HAP-1 (cell line): ENCODE results near the gene TSC22D1.
A peak's percentile ranks its signal among the peaks of the same experiment; 100 is the strongest.

Experiments used
- DNase-seq, 2 experiments: peaks; one replicate each; pipeline ENCODE4 v3.0.0-alpha.2; 2016 to 2020; ENCODE audit warnings: low spot score in 2 of 2
- H3K27me3 ChIP-seq: fragments of 250-450 bp; sonication (Bioruptor Pico); 2 replicates; pipeline ENCODE4 v1.5.1; 2020; ENCODE audit warnings: low read depth, mild to moderate bottlenecking, moderate library complexity
- H3K36me3 ChIP-seq: fragments of 250-450 bp; sonication (Bioruptor Pico); replicated peaks from 2 replicates; pipeline ENCODE4 v1.5.1; 2020; ENCODE audit warnings: mild to moderate bottlenecking
- H3K4me1 ChIP-seq: fragments of 250-450 bp; sonication (Bioruptor Pico); 2 replicates; pipeline ENCODE4 v1.5.1; 2020; ENCODE audit warnings: mild to moderate bottlenecking
- H3K4me3 ChIP-seq: fragments of 250-450 bp; sonication (Bioruptor Pico); 2 replicates; pipeline ENCODE4 v1.5.1; 2020; ENCODE audit warnings: mild to moderate bottlenecking, moderate library complexity
- H3K9me3 ChIP-seq: fragments of 250-450 bp; sonication (Bioruptor Pico); 2 replicates; pipeline ENCODE4 v1.5.1; 2020; ENCODE audit warnings: mild to moderate bottlenecking, moderate library complexity
- in situ Hi-C: fragments of 300-500 bp; cut with MboI; formaldehyde crosslinking; loops from 3 replicates; pipeline ENCODE4 v1.14.3; 2020; ENCODE audit warnings: low sequenced_read_pairs, inconsistent platforms, mixed read lengths

TSC22D1 gene

GRCh38 chr13:44449999-44450821 is 125.9 kb downstream of the TSC22D1 start:
- no peak for DNase-seq
- in situ Hi-C loops, result loop anchor here (25.0 kb wide), 1 partner anchor 388 kb away; no protein-coding TSS in a partner anchor
- H3K36me3 ChIP-seq, result no peaks in the 10 kb centered on the region
- H3K4me1 ChIP-seq, result no peaks in the 10 kb centered on the region
- no peaks in the 10 kb centered on the region for H3K9me3 ChIP-seq
- H3K4me3 ChIP-seq, result no peak overlapping the region
- no peaks in the 10 kb centered on the region for H3K27me3 ChIP-seq

GRCh38 chr13:44448875-44449274 is 127.3 kb downstream of the TSC22D1 start:
- H3K9me3 ChIP-seq, result no peaks in the 10 kb centered on the region
- no peak for DNase-seq
- no peaks in the 10 kb centered on the region for H3K27me3 ChIP-seq
- H3K36me3 ChIP-seq, result no peaks in the 10 kb centered on the region
- H3K4me3 ChIP-seq, result no peak overlapping the region
- no peaks in the 10 kb centered on the region for H3K4me1 ChIP-seq
- in situ Hi-C loops, result loop anchor here (25.0 kb wide), 1 partner anchor 387 kb away; no protein-coding TSS in a partner anchor

GRCh38 chr13:44448373-44448772 is 127.8 kb downstream of the TSC22D1 start:
- no peaks in the 10 kb centered on the region for H3K27me3 ChIP-seq
- DNase-seq, result no peak
- no peaks in the 10 kb centered on the region for H3K36me3 ChIP-seq
- no peak overlapping the region for H3K4me3 ChIP-seq
- in situ Hi-C loops, result loop anchor here (25.0 kb wide), 1 partner anchor 386 kb away; no protein-coding TSS in a partner anchor
- no peaks in the 10 kb centered on the region for H3K9me3 ChIP-seq
- no peaks in the 10 kb centered on the region for H3K4me1 ChIP-seq

GRCh38 chr13:44447783-44448321 is 128.3 kb downstream of the TSC22D1 start:
- no peaks in the 10 kb centered on the region for H3K9me3 ChIP-seq
- no peaks in the 10 kb centered on the region for H3K4me1 ChIP-seq
- no peaks in the 10 kb centered on the region for H3K36me3 ChIP-seq
- in situ Hi-C loops, result loop anchor here (25.0 kb wide), 1 partner anchor 386 kb away; no protein-coding TSS in a partner anchor
- no peak for DNase-seq
- H3K27me3 ChIP-seq, result no peaks in the 10 kb centered on the region
- no peak overlapping the region for H3K4me3 ChIP-seq

GRCh38 chr13:44440046-44440608 is 136.0 kb downstream of the TSC22D1 start:
- in situ Hi-C loops, result loop anchor here (25.0 kb wide), 1 partner anchor 378 kb away; no protein-coding TSS in a partner anchor

GRCh38 chr13:44439452-44440024 is 136.6 kb downstream of the TSC22D1 start:
- no peak for DNase-seq
- peaks cover 10% of the 10 kb centered on the region for H3K4me1 ChIP-seq
- H3K9me3 ChIP-seq, result no peaks in the 10 kb centered on the region
- in situ Hi-C loops, result loop anchor here (10.0 to 25.0 kb wide), 2 partner anchors 377 to 535 kb away; no protein-coding TSS in a partner anchor
- peaks cover 3% of the 10 kb centered on the region for H3K36me3 ChIP-seq
- no peak overlapping the region for H3K4me3 ChIP-seq
- H3K27me3 ChIP-seq, result no peaks in the 10 kb centered on the region

More at GRCh38 chr13:44440046-44440608, 136.0 kb downstream of the TSC22D1 start:
- Histone ChIP-seq H3K36me3 (no peaks in the 10 kb centered on the region), H3K4me1 (peaks cover 7% of the 10 kb centered on the region), H3K9me3 (no peaks in the 10 kb centered on the region), H3K27me3 (no peaks in the 10 kb centered on the region), H3K4me3 (no peak overlapping the region)
- DNase-seq, result no peak

GRCh38 chr13:44438234-44438579 is 137.9 kb downstream of the TSC22D1 start:
- no peaks in the 10 kb centered on the region for H3K27me3 ChIP-seq
- in situ Hi-C loops, result loop anchor here (10.0 to 25.0 kb wide), 2 partner anchors 376 to 533 kb away; no protein-coding TSS in a partner anchor
- no peaks in the 10 kb centered on the region for H3K9me3 ChIP-seq
- H3K36me3 ChIP-seq, result peaks cover 17% of the 10 kb centered on the region
- no peak overlapping the region for H3K4me3 ChIP-seq
- DNase-seq, result no peak
- peaks cover 12% of the 10 kb centered on the region for H3K4me1 ChIP-seq

GRCh38 chr13:44437356-44438233 is 138.5 kb downstream of the TSC22D1 start:
- Histone ChIP-seq H3K27me3 (no peaks in the 10 kb centered on the region), H3K36me3 (peaks cover 20% of the 10 kb centered on the region), H3K9me3 (no peaks in the 10 kb centered on the region), H3K4me3 (peak overlapping the region; percentile 55), H3K4me1 (peaks cover 12% of the 10 kb centered on the region)
- in situ Hi-C loops, result loop anchor here (10.0 to 25.0 kb wide), 2 partner anchors 375 to 533 kb away; no protein-coding TSS in a partner anchor
- peak in 1 of 2 experiments; percentile 56 for DNase-seq

GRCh38 chr13:44436589-44437337 is 139.4 kb downstream of the TSC22D1 start:
- Histone ChIP-seq H3K27me3 (no peaks in the 10 kb centered on the region), H3K9me3 (no peaks in the 10 kb centered on the region), H3K4me1 (peaks cover 12% of the 10 kb centered on the region), H3K36me3 (peaks cover 20% of the 10 kb centered on the region), H3K4me3 (peak overlapping the region; percentile 55)
- in situ Hi-C loops, result loop anchor here (10.0 to 25.0 kb wide), 2 partner anchors 374 to 532 kb away; no protein-coding TSS in a partner anchor
- peak; percentile 95 to 97 for DNase-seq

GRCh38 chr13:44435919-44436510 is 140.1 kb downstream of the TSC22D1 start:
- in situ Hi-C loops, result loop anchor here (10.0 to 25.0 kb wide), 2 partner anchors 374 to 531 kb away; no protein-coding TSS in a partner anchor
- Histone ChIP-seq H3K4me3 (peak overlapping the region; percentile 55), H3K36me3 (peaks cover 20% of the 10 kb centered on the region), H3K27me3 (no peaks in the 10 kb centered on the region), H3K9me3 (no peaks in the 10 kb centered on the region), H3K4me1 (peaks cover 12% of the 10 kb centered on the region)
- DNase-seq, result no peak

GRCh38 chr13:44435142-44435918 is 140.8 kb downstream of the TSC22D1 start:
- DNase-seq, result peak; percentile 96 to 99
- Histone ChIP-seq H3K4me1 (peaks cover 12% of the 10 kb centered on the region), H3K36me3 (peaks cover 20% of the 10 kb centered on the region), H3K9me3 (no peaks in the 10 kb centered on the region), H3K27me3 (no peaks in the 10 kb centered on the region), H3K4me3 (peak overlapping the region; percentile 55)
- in situ Hi-C loops, result loop anchor here (10.0 to 25.0 kb wide), 2 partner anchors 373 to 531 kb away; no protein-coding TSS in a partner anchor
